Right lung (tissue), 5 donors: Measurements from ENCODE around the gene CNOT11. TPM values are rescaled to one million over a fixed set of nuclear protein-coding genes. Genes with fewer than 3 reads are reported as not detected.

ENCODE experiments used
- DNase-seq, 2 donors: peaks; one replicate each; pipeline ENCODE4 v3.0.0-alpha.2; 2013
- polyA plus RNA-seq, 5 donors: library from polyadenylated mRNA; unstranded; fragments of 120-200 nt; gene quantifications; one replicate each; pipeline versions ENCODE4 v1.2.1 to v1.2.3, GENCODE V29; 2013; ENCODE audit warnings: inconsistent platforms in 1 of 5, low replicate concordance in 1 of 5; ENCODE audit not compliant: insufficient read length in 5 of 5, insufficient read depth in 1 of 5

Gene CNOT11
- polyA plus RNA-seq, 5 donors, result 44.5 to 52.9 (median 48.4) TPM

DNA sequence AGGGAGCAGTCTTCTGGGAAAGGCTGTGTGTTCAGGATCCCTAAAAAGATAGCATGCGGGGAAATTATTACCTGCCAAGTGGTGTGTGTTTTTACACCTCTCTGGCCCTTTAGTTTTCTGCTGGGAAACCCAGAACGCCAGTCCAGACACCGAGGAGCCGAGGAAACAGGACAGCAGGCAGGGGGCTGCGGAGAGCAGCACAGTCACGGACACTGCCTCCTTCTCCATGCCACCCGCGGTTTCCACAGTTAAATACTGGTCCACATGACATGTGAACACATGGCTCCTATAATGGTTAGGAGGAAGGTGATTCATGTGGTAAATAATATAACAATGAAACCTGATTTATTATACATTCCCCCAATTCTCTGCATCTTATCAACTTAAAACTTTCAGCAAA, 20.4 kb downstream of the CNOT11 start:
- no peak for DNase-seq

DNA sequence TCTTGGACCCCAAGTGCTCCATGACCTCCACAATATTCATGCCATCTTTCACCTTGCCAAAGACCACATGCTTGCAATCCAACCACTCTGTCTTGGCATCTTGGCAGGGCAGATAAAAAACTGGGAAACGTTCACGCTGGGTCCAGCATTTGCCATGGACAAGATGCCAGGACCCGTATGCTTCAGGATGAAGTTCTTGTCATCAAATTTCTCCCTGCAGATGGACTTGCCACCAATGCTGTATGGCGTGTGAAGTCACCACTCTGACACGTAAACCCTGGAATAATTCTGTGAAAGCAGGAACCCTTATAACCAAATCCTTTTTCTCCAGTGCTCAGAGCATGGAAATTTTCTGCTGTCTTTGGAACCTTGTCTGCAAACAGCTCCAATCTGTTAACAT, 21.5 kb downstream of the CNOT11 start:
- no peak for DNase-seq

DNA sequence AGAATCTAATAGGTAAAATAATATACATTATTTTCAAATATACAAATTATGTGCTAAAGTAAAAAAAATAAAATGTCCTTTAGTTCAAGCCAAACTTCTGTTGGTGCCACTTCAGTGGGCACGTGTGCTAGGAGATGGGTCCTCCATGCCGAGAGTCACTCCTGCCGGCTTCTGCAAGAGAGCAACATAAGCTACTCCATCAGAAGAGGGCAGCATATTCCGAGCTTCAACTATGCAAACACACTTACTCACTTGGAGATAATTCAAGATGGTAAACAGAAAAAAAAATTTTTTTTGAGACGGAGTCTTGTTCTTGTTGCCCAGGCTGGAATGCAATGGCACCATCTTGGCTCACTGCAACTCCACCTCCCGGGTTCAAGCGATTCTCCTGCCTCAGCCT, 24.4 kb downstream of the CNOT11 start:
- DNase-seq, result peak in 1 of 2 donors; percentile 20

DNA sequence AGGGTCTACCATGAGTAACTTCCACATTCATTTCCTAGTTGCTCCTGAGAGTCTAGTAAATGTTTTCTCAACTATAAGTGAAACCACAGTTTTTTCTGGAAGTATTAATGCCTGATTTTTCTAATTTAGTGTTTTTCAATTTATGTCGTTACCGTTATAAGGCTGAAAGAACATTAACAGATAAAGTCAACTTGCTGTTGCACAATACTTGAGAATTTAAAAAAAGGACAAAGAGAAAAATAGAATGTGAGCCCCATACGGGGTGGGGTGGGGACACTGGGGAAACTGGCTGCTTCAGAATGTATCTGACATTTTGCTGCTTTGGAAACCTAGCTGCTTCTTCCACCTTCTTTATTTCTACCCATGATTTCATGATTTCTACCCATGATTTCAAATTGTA, 26.2 kb downstream of the CNOT11 start:
- no peak for DNase-seq

DNA sequence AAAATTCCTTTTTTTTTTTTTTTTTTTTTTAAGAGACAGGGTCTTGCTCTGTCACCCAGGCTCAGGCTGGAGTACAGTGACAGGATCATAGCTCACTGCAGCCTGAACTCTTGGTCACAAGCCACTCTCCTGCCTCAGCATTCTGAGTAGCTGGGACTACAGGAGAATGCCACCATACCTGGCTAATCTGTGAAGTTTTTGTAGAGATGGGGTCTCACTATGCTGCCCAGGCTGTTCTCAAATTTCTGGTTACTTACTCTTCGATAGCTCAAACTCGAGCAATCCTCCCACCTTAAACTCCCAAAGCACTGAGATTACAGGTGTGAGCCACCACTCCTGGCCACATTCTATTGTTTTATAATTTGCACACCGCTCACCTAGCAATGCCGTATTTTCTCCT, 28.8 kb downstream of the CNOT11 start:
- no peak for DNase-seq

- no peak for DNase-seq
These were observed 30.3 kb downstream of the CNOT11 start for GRCh38 chr2:101282980-101283379.

- no peak for DNase-seq
These were observed 34.0 kb downstream of the CNOT11 start for GRCh38 chr2:101286684-101287083.

DNA sequence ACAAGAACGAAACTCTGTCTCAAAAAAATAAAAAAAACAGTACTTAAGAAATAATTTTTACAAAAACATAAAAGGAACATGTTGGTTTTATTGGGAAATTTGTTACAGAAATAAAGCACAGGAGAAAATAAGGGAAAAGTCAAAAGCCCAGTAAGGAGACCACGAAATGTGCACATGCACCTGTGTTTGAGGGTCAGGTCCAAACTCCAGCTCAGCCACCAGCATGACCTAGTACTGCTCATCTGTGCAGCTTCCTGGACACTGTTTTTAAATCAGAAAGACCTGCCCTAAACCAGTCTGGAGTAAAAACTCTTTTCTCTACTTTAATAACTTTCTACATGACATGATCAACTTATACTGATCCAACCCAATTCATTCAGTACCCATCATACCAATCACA, 34.6 kb downstream of the CNOT11 start:
- no peak for DNase-seq

- DNase-seq, result no peak
These were observed 38.0 kb downstream of the CNOT11 start for GRCh38 chr2:101290711-101291110.

DNA sequence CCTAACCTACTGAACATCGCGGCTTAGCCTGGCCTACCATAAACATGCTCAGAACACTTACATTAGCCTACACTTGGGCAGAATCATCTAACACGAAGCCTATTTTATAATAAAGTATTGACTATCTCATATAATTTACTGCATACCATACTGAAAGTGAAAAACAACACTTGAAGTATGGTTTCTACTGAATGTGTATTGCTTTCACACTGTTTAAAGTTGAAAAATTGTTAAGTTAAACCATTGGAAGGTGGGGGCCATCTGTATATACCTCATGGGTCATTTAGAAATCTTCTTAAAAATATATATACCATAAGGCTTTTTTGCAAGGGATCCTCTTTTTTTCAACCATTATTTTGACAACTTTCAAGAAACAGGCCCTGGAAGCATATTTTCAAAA, 39.3 kb downstream of the CNOT11 start:
- no peak for DNase-seq

DNA sequence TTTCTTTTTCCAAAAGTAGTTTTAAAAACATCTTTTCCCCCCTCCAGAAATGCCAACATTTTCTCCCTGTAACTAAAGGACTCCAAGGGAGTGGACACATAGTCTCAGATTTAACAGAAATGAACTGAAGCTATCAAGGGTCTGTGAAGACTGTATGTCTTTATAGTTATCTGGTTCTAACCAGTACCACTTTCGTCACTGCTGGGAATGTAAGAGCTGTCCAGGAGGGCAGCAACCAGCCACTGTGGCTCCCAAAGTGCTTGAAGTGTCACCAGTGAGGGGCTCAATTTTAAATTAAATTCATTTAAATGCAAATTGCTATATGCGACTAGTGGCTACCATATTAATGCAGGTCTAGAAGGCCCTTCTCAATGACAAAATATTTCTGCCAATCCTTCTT, 40.9 kb downstream of the CNOT11 start:
- no peak for DNase-seq

- DNase-seq, result no peak
These were observed 42.2 kb downstream of the CNOT11 start for GRCh38 chr2:101294861-101295260.

GRCh38 chr2:101295895-101296294, 43.2 kb downstream of the CNOT11 start:
- DNase-seq, result no peak

DNA sequence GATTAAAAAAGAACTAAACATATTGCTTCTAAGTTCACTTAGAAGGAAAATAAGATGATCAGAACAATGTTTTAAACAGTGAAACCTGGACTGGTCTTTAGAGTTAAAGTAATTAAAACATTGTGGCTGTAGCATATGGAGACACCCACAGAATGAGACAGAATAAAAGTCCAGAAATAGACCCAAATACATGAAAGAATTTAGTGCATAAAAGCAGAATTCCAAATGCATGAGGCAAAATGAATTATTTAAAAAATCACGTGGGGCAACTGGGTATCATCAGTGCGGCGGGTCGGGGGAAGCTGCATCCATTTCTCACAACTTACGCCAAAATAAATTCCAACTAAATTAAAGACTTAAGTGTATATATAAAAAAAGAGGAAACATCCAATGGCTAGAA, 43.7 kb downstream of the CNOT11 start:
- no peak for DNase-seq

- DNase-seq, result no peak
These were observed 44.7 kb downstream of the CNOT11 start for GRCh38 chr2:101297383-101297782.

GRCh38 chr2:101299604-101300003, 46.9 kb downstream of the CNOT11 start:
- DNase-seq, result no peak

DNA sequence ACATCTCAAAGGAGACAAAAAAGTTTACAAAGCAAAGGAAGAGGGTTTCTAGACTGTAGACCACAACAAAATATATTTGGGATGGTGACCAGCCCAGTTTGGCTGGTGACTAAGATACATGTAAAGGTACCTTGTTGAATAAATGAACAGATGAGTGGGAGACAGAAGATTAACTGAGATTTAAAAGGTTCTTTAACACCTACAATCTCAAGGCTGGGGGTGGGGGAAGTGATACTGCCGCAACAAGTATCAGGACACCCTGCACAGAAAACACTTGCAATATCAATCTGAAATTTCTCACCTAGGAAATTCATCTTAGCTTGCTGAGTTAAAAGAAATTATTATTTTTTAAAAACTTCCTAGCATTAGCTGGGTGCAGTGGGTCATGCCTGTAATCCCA, 47.5 kb downstream of the CNOT11 start:
- no peak for DNase-seq

DNA sequence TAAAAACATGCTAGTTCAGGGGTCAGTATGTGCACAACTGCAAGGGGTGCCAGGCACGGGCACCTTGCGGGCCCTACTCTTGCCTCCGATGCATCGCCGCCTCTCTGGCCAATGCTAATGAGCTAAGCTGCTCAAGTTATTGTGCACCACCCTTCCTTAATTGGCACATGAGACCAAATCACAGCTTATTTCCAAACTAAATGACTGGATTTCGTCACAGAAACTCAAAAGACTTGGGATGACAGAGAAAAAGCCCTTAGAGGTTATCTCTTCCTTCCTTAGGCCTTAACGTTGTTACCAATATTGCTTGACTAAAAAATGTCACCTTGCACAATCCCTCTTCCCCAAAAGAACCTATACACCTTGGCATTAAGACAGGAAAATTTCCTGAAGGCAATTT, 48.1 kb downstream of the CNOT11 start:
- DNase-seq, result no peak

GRCh38 chr2:101302016-101302415, 49.3 kb downstream of the CNOT11 start:
- DNase-seq, result no peak

DNA sequence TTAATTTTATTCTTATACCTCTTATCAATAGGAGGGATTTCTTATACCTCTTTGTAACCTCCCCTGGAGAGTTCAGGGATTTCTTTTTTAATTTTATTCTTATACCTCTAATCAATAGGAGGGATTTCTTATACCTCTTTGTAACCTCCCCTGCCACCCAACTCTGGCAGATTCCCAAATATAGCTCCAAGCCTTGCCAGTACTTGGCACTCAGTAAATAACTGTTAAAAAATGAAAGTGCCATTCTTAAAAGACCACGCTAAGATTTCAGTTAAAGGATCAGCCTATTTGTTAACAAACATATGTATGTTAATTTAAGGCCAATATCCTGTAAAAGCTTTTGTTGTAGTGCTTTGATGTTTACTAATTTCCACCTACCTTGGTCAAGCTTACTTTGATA, 51.0 kb downstream of the CNOT11 start:
- DNase-seq, result no peak

- DNase-seq, result no peak
These were observed 52.3 kb downstream of the CNOT11 start for GRCh38 chr2:101305035-101305434.

GRCh38 chr2:101305492-101306078, 52.9 kb downstream of the CNOT11 start:
- DNase-seq, result no peak

- no peak for DNase-seq
These were observed 53.7 kb downstream of the CNOT11 start for GRCh38 chr2:101306410-101306809.

DNA sequence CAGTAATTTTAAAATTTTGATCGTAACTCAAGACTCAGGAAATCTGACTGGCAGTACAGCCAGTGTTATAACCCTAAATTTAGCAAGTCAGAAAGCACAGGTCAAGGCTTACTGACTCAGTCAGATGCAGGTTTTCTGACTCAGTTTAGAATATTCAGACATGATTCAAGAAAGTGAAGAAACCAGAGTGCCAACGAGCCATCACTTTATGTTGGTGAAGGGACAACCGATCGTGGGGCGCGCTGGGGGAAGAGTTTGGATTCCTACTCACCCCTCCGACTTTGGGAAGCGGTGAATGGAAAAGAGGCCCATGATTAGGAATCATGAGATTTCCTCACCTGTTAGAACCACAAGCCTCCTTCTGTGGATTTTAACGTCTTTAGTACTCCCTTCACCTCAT, 54.8 kb downstream of the CNOT11 start:
- no peak for DNase-seq

- DNase-seq, result no peak
These were observed 55.3 kb downstream of the CNOT11 start for GRCh38 chr2:101307950-101308431.
